MG63 (cell line): ENCODE data around the gene OR8K1. TPM values are rescaled to one million over a fixed set of nuclear protein-coding genes. Genes with fewer than 3 reads are reported as not detected.

Source experiments
- DNase-seq: peaks from one replicate; pipeline ENCODE4 v3.0.0-alpha.2; 2020
- H3K27me3 ChIP-seq: fragments of 250-450 bp; sonication (Bioruptor Pico); 2 replicates; pipeline ENCODE4 v1.5.1; 2020; ENCODE audit warnings: mild to moderate bottlenecking, moderate library complexity
- H3K36me3 ChIP-seq: fragments of 250-450 bp; sonication (Bioruptor Pico); 2 replicates; pipeline ENCODE4 v1.5.1; 2020; ENCODE audit warnings: mild to moderate bottlenecking, moderate library complexity
- H3K4me3 ChIP-seq: fragments of 250-450 bp; sonication (Bioruptor Pico); 2 replicates; pipeline ENCODE4 v1.5.1; 2020; ENCODE audit warnings: mild to moderate bottlenecking, moderate library complexity
- H3K9me3 ChIP-seq: fragments of 250-450 bp; sonication (Bioruptor Pico); 2 replicates; pipeline ENCODE4 v1.5.1; 2020; ENCODE audit warnings: mild to moderate bottlenecking, moderate library complexity
- total RNA-seq: library from RNA; depleted of rRNA; stranded (reverse); fragments of >200 nt; shearing (Covaris generic); gene quantifications from 2 replicates; pipeline ENCODE4 v1.2.3, GENCODE V29; 2014; ENCODE audit warnings: low replicate concordance; rRNA removed

The OR8K1 gene
- not detected in 2 replicates for total RNA-seq

GRCh38 chr11:56345739-56346138, at the start of gene OR8K1:
TSS of gene OR8K1 (plus strand) at chr11:56346039. CDS start at chr11:56346039, 0 bp downstream.
- Histone ChIP-seq H3K9me3 (no peaks in the 10 kb centered on the region), H3K36me3 (no peaks in the 10 kb centered on the region), H3K4me3 (no peak within 1 kb of the TSS), H3K27me3 (no peaks in the 10 kb centered on the region)
- DNase-seq: no peak

GRCh38 chr11:56296898-56297297, 48.9 kb upstream of the OR8K1 start:
- Histone ChIP-seq H3K27me3 (no peaks in the 10 kb centered on the region), H3K4me3 (no peak overlapping the region), H3K9me3 (no peaks in the 10 kb centered on the region), H3K36me3 (no peaks in the 10 kb centered on the region)
- no peak for DNase-seq

- H3K4me3 ChIP-seq: no peak overlapping the region
- no peaks in the 10 kb centered on the region for H3K27me3 ChIP-seq
- no peaks in the 10 kb centered on the region for H3K36me3 ChIP-seq
- DNase-seq: no peak
- H3K9me3 ChIP-seq: no peaks in the 10 kb centered on the region
These were observed 38.0 kb upstream of the OR8K1 start for GRCh38 chr11:56307836-56308235.

GRCh38 chr11:56314844-56315243, 31.0 kb upstream of the OR8K1 start, which contains the start of gene OR8K3:
TSS of gene OR8K3 (plus strand) at chr11:56315144. CDS start at chr11:56318307, 3,163 bp downstream.
- Histone ChIP-seq H3K4me3 (no peak within 1 kb of the TSS), H3K9me3 (no peaks in the 10 kb centered on the region)
- no peak for DNase-seq

GRCh38 chr11:56331861-56332491, 13.9 kb upstream of the OR8K1 start:
- Histone ChIP-seq H3K27me3 (no peaks in the 10 kb centered on the region), H3K9me3 (no peaks in the 10 kb centered on the region)
- no peak for DNase-seq

More at GRCh38 chr11:56314844-56315243, 31.0 kb upstream of the OR8K1 start, which contains the start of gene OR8K3:
- Histone ChIP-seq H3K27me3 (no peaks in the 10 kb centered on the region), H3K36me3 (no peaks in the 10 kb centered on the region)

GRCh38 chr11:56333156-56333555, 12.7 kb upstream of the OR8K1 start:
- Histone ChIP-seq H3K9me3 (no peaks in the 10 kb centered on the region), H3K4me3 (no peak overlapping the region), H3K27me3 (no peaks in the 10 kb centered on the region), H3K36me3 (no peaks in the 10 kb centered on the region)
- no peak for DNase-seq

More at GRCh38 chr11:56331861-56332491, 13.9 kb upstream of the OR8K1 start:
- Histone ChIP-seq H3K36me3 (no peaks in the 10 kb centered on the region), H3K4me3 (no peak overlapping the region)

GRCh38 chr11:56340289-56340688, 5.5 kb upstream of the OR8K1 start:
- no peak overlapping the region for H3K4me3 ChIP-seq
- H3K9me3 ChIP-seq: no peaks in the 10 kb centered on the region
- no peaks in the 10 kb centered on the region for H3K36me3 ChIP-seq
- no peak for DNase-seq
- no peaks in the 10 kb centered on the region for H3K27me3 ChIP-seq

GRCh38 chr11:56353991-56354390, 8.2 kb downstream of the OR8K1 start, which contains the start of gene OR8J1:
TSS of gene OR8J1 (plus strand) at chr11:56354291. CDS start at chr11:56360247, 5,956 bp downstream.
- H3K27me3 ChIP-seq: no peaks in the 10 kb centered on the region
- H3K36me3 ChIP-seq: no peaks in the 10 kb centered on the region
- no peaks in the 10 kb centered on the region for H3K9me3 ChIP-seq
- no peak within 1 kb of the TSS for H3K4me3 ChIP-seq
- no peak for DNase-seq

GRCh38 chr11:56375324-56375723, 29.5 kb downstream of the OR8K1 start, which contains the start of gene OR8U1:
TSS of gene OR8U1 (plus strand) at chr11:56375624. CDS start at chr11:56375624, 0 bp downstream.
- Histone ChIP-seq H3K9me3 (no peaks in the 10 kb centered on the region), H3K36me3 (no peaks in the 10 kb centered on the region), H3K4me3 (no peak within 1 kb of the TSS), H3K27me3 (0 out of 2 replicates have a peak, but pooled peaks cover 2% of the 10 kb centered on the region)
- DNase-seq: no peak

- no peak overlapping the region for H3K4me3 ChIP-seq
- no peak for DNase-seq
- H3K27me3 ChIP-seq: no peaks in the 10 kb centered on the region
- H3K36me3 ChIP-seq: no peaks in the 10 kb centered on the region
- no peaks in the 10 kb centered on the region for H3K9me3 ChIP-seq
These were observed 34.3 kb downstream of the OR8K1 start for GRCh38 chr11:56380120-56380519.

- H3K36me3 ChIP-seq: no peaks in the 10 kb centered on the region
- H3K9me3 ChIP-seq: no peaks in the 10 kb centered on the region
- DNase-seq: no peak
- H3K4me3 ChIP-seq: no peak overlapping the region
- no peaks in the 10 kb centered on the region for H3K27me3 ChIP-seq
These were observed 48.5 kb downstream of the OR8K1 start for GRCh38 chr11:56394381-56394780.

GRCh38 chr11:56396047-56396446, 50.2 kb downstream of the OR8K1 start:
- Histone ChIP-seq H3K27me3 (no peaks in the 10 kb centered on the region), H3K36me3 (no peaks in the 10 kb centered on the region), H3K9me3 (no peaks in the 10 kb centered on the region), H3K4me3 (no peak overlapping the region)
- no peak for DNase-seq

Other genes with a start within 250 kb of the OR8K1 start
- gene OR8H2, start 242.4 kb upstream of the OR8K1 start, total RNA-seq: not detected in 2 replicates
- not detected in 2 replicates for gene OR8H3, start 223.7 kb upstream of the OR8K1 start, total RNA-seq
- not detected in 2 replicates for gene OR8J3, start 205.8 kb upstream of the OR8K1 start, total RNA-seq
- gene OR8K5, start 185.7 kb upstream of the OR8K1 start, total RNA-seq: not detected in 2 replicates
- gene OR5J2, start 169.4 kb upstream of the OR8K1 start, total RNA-seq: not detected in 2 replicates
- gene OR5T2, start 111.8 kb upstream of the OR8K1 start, total RNA-seq: not detected in 2 replicates
- gene OR5T3, start 93.8 kb upstream of the OR8K1 start, total RNA-seq: not detected in 2 replicates
- not detected in 2 replicates for gene OR5T1, start 71.9 kb upstream of the OR8K1 start, total RNA-seq
- gene OR8H1, start 53.8 kb upstream of the OR8K1 start, total RNA-seq: not detected in 2 replicates
- not detected in 2 replicates for gene OR8K3, start 30.9 kb upstream of the OR8K1 start, total RNA-seq
- gene OR8J1, start 8.3 kb downstream of the OR8K1 start, total RNA-seq: not detected in 2 replicates
- gene OR8U1, start 29.6 kb downstream of the OR8K1 start, total RNA-seq: not detected in 2 replicates
- not detected in 2 replicates for gene OR5AL1, start 66.7 kb downstream of the OR8K1 start, total RNA-seq
- not detected in 2 replicates for gene OR5M3, start 127.3 kb downstream of the OR8K1 start, total RNA-seq
- gene OR5M8, start 145.3 kb downstream of the OR8K1 start, total RNA-seq: not detected in 2 replicates
- gene OR5M11, start 197.2 kb downstream of the OR8K1 start, total RNA-seq: not detected in 2 replicates
- not detected in 2 replicates for gene OR5M10, start 231.7 kb downstream of the OR8K1 start, total RNA-seq